Neural cell (in vitro differentiated cells): ENCODE measurements around the gene TSSK6. TPM values are rescaled to one million over a fixed set of nuclear protein-coding genes. Genes with fewer than 3 reads are reported as not detected.

Experiments used
- H2AFZ ChIP-seq: fragments of 200-600, 300-800 bp; sonication (generic), shearing (Covaris generic); 2 replicates; pipeline ENCODE4 v1.6.0; 2014; ENCODE audit warnings: low read depth, mild to moderate bottlenecking, antibody characterized with exemption, low read length, moderate library complexity
- H3F3A ChIP-seq: fragments of 200-600 bp; shearing (Covaris generic); 2 replicates; pipeline ENCODE4 v1.6.1; 2016; ENCODE audit warnings: mild to moderate bottlenecking, moderate library complexity, mixed read lengths, antibody characterized with exemption, low read length; ENCODE audit not compliant: insufficient read depth, poor library complexity, severe bottlenecking
- H3K27ac ChIP-seq: fragments of 200-600, 300-800 bp; sonication (generic), shearing (Covaris generic); 2 replicates; pipeline ENCODE4 v1.5.1; 2014; ENCODE audit warnings: mild to moderate bottlenecking, low read length, moderate library complexity
- H3K27me3 ChIP-seq: fragments of 300-800, 200-600 bp; sonication (generic), shearing (Covaris generic); 2 replicates; pipeline ENCODE4 v1.6.0; 2014; ENCODE audit warnings: mild to moderate bottlenecking, low read depth, low read length, moderate library complexity; ENCODE audit not compliant: insufficient read depth
- H3K36me3 ChIP-seq: fragments of 300-800, 200-600 bp; sonication (generic), shearing (Covaris generic); 2 replicates; pipeline ENCODE4 v1.5.1; 2014; ENCODE audit warnings: mild to moderate bottlenecking, antibody characterized with exemption, low read length, moderate library complexity; ENCODE audit not compliant: insufficient read depth
- H3K4me2 ChIP-seq: fragments of 300-800, 200-600 bp; sonication (generic), shearing (Covaris generic); 2 replicates; pipeline ENCODE4 v1.6.0; 2014; ENCODE audit warnings: mild to moderate bottlenecking, low read length
- H3K4me3 ChIP-seq: fragments of 300-800, 200-600 bp; sonication (generic), shearing (Covaris generic); 2 replicates; pipeline ENCODE4 v1.5.1; 2014; ENCODE audit warnings: mild to moderate bottlenecking, low read length, moderate library complexity
- H3K79me2 ChIP-seq: fragments of 200-600 bp; shearing (Covaris generic); replicated peaks from 2 replicates; pipeline ENCODE4 v1.6.0; 2014; ENCODE audit warnings: mild to moderate bottlenecking, low read length, moderate library complexity; ENCODE audit not compliant: insufficient read depth
- H3K9ac ChIP-seq: fragments of 300-800, 200-600 bp; sonication (generic), shearing (Covaris generic); 2 replicates; pipeline ENCODE4 v1.6.1; 2016; ENCODE audit warnings: mild to moderate bottlenecking, low read length, mixed read lengths
- H3K9me2 ChIP-seq: fragments of 200-600 bp; shearing (Covaris generic); 2 replicates; pipeline ENCODE4 v1.6.1; 2016; ENCODE audit warnings: mild to moderate bottlenecking, low read length, mixed read lengths; ENCODE audit not compliant: insufficient read depth
- H3K9me3 ChIP-seq: fragments of 200-600, 300-800 bp; sonication (generic), shearing (Covaris generic); 2 replicates; pipeline ENCODE4 v1.6.1; 2016; ENCODE audit warnings: mild to moderate bottlenecking, mixed run types, low read length, moderate library complexity, mixed read lengths
- H4K20me1 ChIP-seq: fragments of 200-600 bp; shearing (Covaris generic); 2 replicates; pipeline ENCODE4 v1.6.1; 2016; ENCODE audit warnings: mild to moderate bottlenecking, mixed run types; ENCODE audit not compliant: insufficient read depth
- EZH2 ChIP-seq: fragments of 200-600, 300-800 bp; shearing (Covaris generic), sonication (generic); IDR thresholded peaks from 2 replicates; pipeline ENCODE4 v1.6.1; 2014; ENCODE audit warnings: antibody characterized with exemption, low read length, borderline replicate concordance, mild to moderate bottlenecking; ENCODE audit not compliant: insufficient read depth, poor library complexity, severe bottlenecking
- MXI1 ChIP-seq: fragments of 450-650 bp; conservative IDR thresholded peaks from 2 replicates; pipeline ENCODE4 v1.6.1; 2014; ENCODE audit warnings: antibody characterized with exemption, mild to moderate bottlenecking; ENCODE audit not compliant: poor library complexity, severe bottlenecking
- POLR2AphosphoS5 ChIP-seq: IDR thresholded peaks from 2 replicates; pipeline ENCODE4 v1.6.1; 2012
- RAD21 ChIP-seq: fragments of 450-650 bp; conservative IDR thresholded peaks from 2 replicates; pipeline ENCODE4 v1.6.1; 2014; ENCODE audit warnings: antibody characterized with exemption, mild to moderate bottlenecking, moderate library complexity
- SMC3 ChIP-seq: fragments of 450-650 bp; conservative IDR thresholded peaks from 2 replicates; pipeline ENCODE4 v1.6.1; 2014; ENCODE audit warnings: antibody characterized with exemption, mild to moderate bottlenecking, moderate library complexity; ENCODE audit not compliant: poor library complexity
- TAF1 ChIP-seq: IDR thresholded peaks from 2 replicates; pipeline ENCODE4 v1.6.1; 2012; ENCODE audit warnings: low read depth
- polyA plus RNA-seq: library from polyadenylated mRNA; depleted of rRNA; stranded (reverse); fragments of >200 nt; gene quantifications from 2 replicates; pipeline ENCODE4 v1.2.3, GENCODE V29; 2014
- TF ChIP-seq, protein P1 (sequence below): IDR thresholded peaks from 2 replicates; pipeline ENCODE4 v1.6.1; 2012; ENCODE audit warnings: borderline replicate concordance

The TSSK6 gene
- polyA plus RNA-seq, 1 donor from 2014 or later = 5.3 TPM

DNA sequence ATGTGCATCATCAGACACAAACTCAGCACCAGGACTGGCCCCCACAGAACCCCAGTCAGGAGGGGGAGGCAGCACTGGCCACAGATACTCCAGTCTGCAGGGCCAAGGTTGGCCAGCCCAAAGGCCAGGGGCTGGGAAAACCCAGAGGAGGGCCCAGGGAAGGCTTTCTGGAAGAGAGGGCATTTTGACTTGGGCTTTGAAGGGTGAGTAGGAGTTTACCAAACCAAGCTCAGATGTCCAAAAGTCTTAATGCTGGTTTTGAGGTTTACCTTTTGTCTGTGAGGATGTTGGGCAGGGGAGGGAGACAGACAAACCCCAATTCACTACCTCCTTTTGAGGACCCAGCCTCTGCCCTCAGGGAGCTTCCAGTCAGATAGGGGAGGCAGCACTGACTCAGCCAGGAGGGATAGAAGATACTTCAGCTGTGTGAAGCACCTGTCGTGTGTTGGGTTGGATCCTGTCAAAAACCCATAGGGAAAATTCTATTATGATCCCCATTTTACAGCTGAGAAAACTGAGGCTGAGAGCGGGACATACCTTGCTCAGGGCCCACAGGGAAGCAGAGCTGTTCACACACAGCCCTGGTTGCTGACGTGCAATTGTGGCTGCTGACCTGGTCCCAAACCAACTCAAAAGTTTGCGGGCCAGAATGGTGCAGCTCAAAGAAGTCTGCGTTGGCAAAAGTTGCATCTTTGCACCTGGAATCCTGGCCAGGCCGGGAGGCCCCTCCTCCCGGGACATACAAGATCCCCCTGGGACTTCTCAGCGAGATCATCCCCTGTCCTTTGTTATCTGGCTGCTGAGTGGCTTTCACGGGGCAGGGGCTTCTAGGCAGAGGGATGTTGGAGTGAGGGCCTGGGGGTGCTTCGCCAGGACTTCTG, 35.9 kb upstream of the TSSK6 start:
- Histone ChIP-seq H3K27ac (no peak overlapping the region), H3K9me2 (no peaks in the 10 kb centered on the region), H3K4me2 (no peak overlapping the region), H3K4me3 (no peak overlapping the region), H3K27me3 (no peaks in the 10 kb centered on the region), H3K79me2 (no peaks in the 10 kb centered on the region), H2AFZ (no peak overlapping the region), H3K36me3 (no peaks in the 10 kb centered on the region), H3F3A (no peaks in the 10 kb centered on the region), H3K9me3 (no peaks in the 10 kb centered on the region), H3K9ac (no peak overlapping the region), H4K20me1 (no peaks in the 10 kb centered on the region)
- TF ChIP-seq, protein P1, sequence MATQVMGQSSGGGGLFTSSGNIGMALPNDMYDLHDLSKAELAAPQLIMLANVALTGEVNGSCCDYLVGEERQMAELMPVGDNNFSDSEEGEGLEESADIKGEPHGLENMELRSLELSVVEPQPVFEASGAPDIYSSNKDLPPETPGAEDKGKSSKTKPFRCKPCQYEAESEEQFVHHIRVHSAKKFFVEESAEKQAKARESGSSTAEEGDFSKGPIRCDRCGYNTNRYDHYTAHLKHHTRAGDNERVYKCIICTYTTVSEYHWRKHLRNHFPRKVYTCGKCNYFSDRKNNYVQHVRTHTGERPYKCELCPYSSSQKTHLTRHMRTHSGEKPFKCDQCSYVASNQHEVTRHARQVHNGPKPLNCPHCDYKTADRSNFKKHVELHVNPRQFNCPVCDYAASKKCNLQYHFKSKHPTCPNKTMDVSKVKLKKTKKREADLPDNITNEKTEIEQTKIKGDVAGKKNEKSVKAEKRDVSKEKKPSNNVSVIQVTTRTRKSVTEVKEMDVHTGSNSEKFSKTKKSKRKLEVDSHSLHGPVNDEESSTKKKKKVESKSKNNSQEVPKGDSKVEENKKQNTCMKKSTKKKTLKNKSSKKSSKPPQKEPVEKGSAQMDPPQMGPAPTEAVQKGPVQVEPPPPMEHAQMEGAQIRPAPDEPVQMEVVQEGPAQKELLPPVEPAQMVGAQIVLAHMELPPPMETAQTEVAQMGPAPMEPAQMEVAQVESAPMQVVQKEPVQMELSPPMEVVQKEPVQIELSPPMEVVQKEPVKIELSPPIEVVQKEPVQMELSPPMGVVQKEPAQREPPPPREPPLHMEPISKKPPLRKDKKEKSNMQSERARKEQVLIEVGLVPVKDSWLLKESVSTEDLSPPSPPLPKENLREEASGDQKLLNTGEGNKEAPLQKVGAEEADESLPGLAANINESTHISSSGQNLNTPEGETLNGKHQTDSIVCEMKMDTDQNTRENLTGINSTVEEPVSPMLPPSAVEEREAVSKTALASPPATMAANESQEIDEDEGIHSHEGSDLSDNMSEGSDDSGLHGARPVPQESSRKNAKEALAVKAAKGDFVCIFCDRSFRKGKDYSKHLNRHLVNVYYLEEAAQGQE = no peak
- no peak for TF ChIP-seq EZH2

DNA sequence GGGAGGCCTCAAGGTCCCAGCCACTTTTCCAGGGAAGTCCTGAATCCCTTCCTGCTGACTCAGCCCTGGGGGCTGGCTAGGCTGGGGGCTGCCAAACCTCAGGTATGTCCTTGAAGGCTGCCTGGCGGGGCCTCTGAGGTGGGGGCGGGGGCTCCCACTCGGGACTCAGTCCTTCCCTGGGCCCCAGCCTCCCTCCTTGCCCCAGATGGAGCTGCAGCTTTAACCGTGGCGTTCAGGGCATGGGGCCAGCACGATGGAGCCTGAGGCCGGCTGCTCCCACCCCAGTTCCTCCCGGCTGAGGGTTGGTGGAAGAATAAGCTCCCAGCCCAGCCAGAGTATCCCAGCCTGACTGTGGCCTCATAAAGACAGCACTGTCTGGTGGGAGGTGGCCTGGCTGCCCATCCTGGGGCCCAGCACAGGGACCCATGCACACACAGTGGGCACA, 35.2 kb upstream of the TSSK6 start:
- Histone ChIP-seq H3K27me3 (no peaks in the 10 kb centered on the region), H3K27ac (no peak overlapping the region), H3K4me2 (no peak overlapping the region), H3K9me3 (no peaks in the 10 kb centered on the region), H4K20me1 (no peaks in the 10 kb centered on the region), H3K9me2 (no peaks in the 10 kb centered on the region), H3K79me2 (no peaks in the 10 kb centered on the region), H3K36me3 (no peaks in the 10 kb centered on the region), H3K9ac (no peak overlapping the region), H3F3A (no peaks in the 10 kb centered on the region), H3K4me3 (no peak overlapping the region), H2AFZ (no peak overlapping the region)
- no peak for TF ChIP-seq RAD21
- no peak for TF ChIP-seq SMC3
- TF ChIP-seq MXI1 = no peak
- TF ChIP-seq, protein P1 = no peak
- no peak for TF ChIP-seq TAF1
- no peak for TF ChIP-seq POLR2AphosphoS5
